ENCODE results near the gene RAD18. TPM values are rescaled to one million over a fixed set of nuclear protein-coding genes. Genes with fewer than 3 reads are reported as not detected.

RAD18 gene
- total RNA-seq, 1 experiment from 2014 or later: 46.6 TPM

DNA sequence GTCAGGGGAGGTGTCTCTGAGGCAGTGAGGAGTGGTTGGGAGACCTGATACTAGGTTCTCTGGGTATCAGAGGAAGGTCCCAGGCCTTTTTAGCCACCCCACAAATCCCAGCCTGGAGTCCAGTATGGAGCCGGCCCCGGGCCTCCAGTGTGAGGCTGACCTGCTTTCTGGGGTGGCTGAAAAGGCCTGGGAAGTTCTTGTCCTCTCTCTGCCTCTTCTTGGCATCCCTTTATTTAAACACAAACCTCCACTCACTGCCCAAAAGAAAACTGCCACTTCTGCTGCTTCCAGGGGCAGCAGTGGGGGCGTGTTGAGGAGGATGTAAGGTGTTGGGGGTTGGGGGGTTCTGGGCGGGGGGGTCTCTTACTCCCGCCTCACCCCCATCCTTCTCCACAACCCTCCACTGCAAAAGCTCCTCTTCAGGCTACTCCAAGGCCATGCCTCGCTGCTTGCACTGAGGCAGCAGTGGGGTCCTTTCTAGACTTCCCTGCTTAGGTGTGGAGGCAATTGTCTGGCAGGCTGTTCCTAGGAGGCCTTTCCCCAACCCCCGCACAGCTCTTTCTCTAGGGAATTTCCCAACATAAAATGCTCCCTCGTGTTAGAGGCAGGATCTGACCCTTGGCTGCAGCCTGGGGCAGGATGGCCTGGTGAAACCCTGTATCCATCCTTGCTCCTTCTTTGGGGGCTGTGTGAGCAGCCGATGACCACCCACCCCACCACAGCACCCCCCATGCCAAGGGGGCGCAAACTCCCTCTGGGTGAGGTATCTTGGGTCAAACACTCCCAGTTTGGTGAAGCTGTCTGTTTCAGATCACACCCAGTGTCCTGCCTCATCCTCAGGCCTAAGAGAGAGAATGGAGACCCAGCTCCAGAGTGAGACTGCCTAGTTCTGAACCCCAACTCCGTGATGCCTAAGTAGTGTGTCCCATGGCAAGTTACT, 12.1 kb upstream of the RAD18 start:
- H3K9me2 ChIP-seq (replicated peaks; ENCODE audit: low read length): no peaks in the 10 kb centered on the region
- ChIA-PET CTCF (interaction anchor here (0.6 kb wide), 1 partner anchor 329 kb away, joined by 4 read pairs; no protein-coding TSS in a partner anchor), POLR2A (ENCODE audit: unreplicated experiment) (no interaction called here)
- no peaks in the 10 kb centered on the region for H3K79me2 ChIP-seq (ENCODE audit: low read length)
- H3K9ac ChIP-seq (ENCODE audit: low read length): no peak overlapping the region
- TF ChIP-seq EZH2phosphoT487 (IDR thresholded peaks at IDR 0.05; ENCODE audit: borderline replicate concordance, low read length): no peak
- TF ChIP-seq, protein P1, sequence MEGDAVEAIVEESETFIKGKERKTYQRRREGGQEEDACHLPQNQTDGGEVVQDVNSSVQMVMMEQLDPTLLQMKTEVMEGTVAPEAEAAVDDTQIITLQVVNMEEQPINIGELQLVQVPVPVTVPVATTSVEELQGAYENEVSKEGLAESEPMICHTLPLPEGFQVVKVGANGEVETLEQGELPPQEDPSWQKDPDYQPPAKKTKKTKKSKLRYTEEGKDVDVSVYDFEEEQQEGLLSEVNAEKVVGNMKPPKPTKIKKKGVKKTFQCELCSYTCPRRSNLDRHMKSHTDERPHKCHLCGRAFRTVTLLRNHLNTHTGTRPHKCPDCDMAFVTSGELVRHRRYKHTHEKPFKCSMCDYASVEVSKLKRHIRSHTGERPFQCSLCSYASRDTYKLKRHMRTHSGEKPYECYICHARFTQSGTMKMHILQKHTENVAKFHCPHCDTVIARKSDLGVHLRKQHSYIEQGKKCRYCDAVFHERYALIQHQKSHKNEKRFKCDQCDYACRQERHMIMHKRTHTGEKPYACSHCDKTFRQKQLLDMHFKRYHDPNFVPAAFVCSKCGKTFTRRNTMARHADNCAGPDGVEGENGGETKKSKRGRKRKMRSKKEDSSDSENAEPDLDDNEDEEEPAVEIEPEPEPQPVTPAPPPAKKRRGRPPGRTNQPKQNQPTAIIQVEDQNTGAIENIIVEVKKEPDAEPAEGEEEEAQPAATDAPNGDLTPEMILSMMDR (conservative IDR thresholded peaks at IDR 0.05; ENCODE audit: low read depth, low read length): no peak
- TF ChIP-seq EZH2 (IDR thresholded peaks at IDR 0.05; ENCODE audit: low read length, unreplicated experiment): no peak
- H3K4me2 ChIP-seq (ENCODE audit: low read length): no peak overlapping the region
- no peaks in the 10 kb centered on the region for H3K36me3 ChIP-seq (ENCODE audit: low read depth, low read length)
- H3K4me3 ChIP-seq (ENCODE audit: low read length): no peak overlapping the region
- BruUV-seq (replicated peaks): no TSS peak
- intact Hi-C loops (cut with micrococcal nuclease): no loop called here
- H3K27me3 ChIP-seq (ENCODE audit: low read length): peaks cover 3% of the 10 kb centered on the region; the same call in 1 of the 2 replicates
- no peaks in the 10 kb centered on the region for H3F3A ChIP-seq (ENCODE audit: low read length, unreplicated experiment)
- DNase-seq: no peak
- H3K4me1 ChIP-seq (ENCODE audit: insufficient read depth, low read length): no peaks in the 10 kb centered on the region
- no peak overlapping the region for H2AFZ ChIP-seq (ENCODE audit: low read length)
- H3K9me3 ChIP-seq (ENCODE audit: low read length): no peaks in the 10 kb centered on the region
- no peak for ATAC-seq
- no peaks in the 10 kb centered on the region for H4K20me1 ChIP-seq (ENCODE audit: low read length)
- H3K27ac ChIP-seq (ENCODE audit: low read length): no peak overlapping the region

DNA sequence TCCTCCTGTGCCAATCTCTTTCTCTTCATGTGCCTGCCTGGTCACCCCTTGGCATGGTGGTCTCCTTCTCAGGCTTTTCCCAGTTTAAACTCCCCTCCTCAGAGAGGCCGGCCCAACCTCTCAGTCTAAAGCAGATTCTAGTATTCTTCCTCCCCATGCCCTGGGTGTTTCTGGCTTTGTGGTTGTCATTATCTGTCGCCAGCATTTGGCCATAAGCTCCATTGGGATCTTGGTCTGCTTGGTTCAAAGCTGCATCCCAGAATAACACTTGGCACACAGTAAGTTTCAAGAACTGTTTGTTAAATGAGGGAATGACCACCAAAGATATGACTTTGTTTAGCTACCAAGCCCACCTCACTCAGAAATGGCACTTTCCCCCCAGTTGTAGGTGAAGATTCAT, 11.2 kb upstream of the RAD18 start:
- H3K36me3 ChIP-seq (ENCODE audit: low read depth, low read length): no peaks in the 10 kb centered on the region
- H3K27me3 ChIP-seq (ENCODE audit: low read length): no peaks in the 10 kb centered on the region
- TF ChIP-seq EZH2phosphoT487 (IDR thresholded peaks at IDR 0.05; ENCODE audit: borderline replicate concordance, low read length) (no peak), EZH2 (IDR thresholded peaks at IDR 0.05; ENCODE audit: low read length, unreplicated experiment) (no peak)
- TF ChIP-seq, protein P1 (conservative IDR thresholded peaks at IDR 0.05; ENCODE audit: low read depth, low read length): no peak
- H4K20me1 ChIP-seq (ENCODE audit: low read length): no peaks in the 10 kb centered on the region
- no peaks in the 10 kb centered on the region for H3K9me3 ChIP-seq (ENCODE audit: low read length)
- no peak overlapping the region for H3K4me3 ChIP-seq (ENCODE audit: low read length)
- ChIA-PET POLR2A (ENCODE audit: unreplicated experiment) (no interaction called here), CTCF (interaction anchor here (0.6 kb wide), 1 partner anchor 330 kb away, joined by 4 read pairs; no protein-coding TSS in a partner anchor)
- no peaks in the 10 kb centered on the region for H3K4me1 ChIP-seq (ENCODE audit: insufficient read depth, low read length)
- no peak overlapping the region for H2AFZ ChIP-seq (ENCODE audit: low read length)
- H3K9ac ChIP-seq (ENCODE audit: low read length): no peak overlapping the region
- no peak overlapping the region for H3K27ac ChIP-seq (ENCODE audit: low read length)
- H3K9me2 ChIP-seq (replicated peaks; ENCODE audit: low read length): no peaks in the 10 kb centered on the region
- BruUV-seq (replicated peaks): no TSS peak
- ATAC-seq: no peak
- DNase-seq: no peak
- H3F3A ChIP-seq (ENCODE audit: low read length, unreplicated experiment): no peaks in the 10 kb centered on the region
- H3K4me2 ChIP-seq (ENCODE audit: low read length): no peak overlapping the region
- H3K79me2 ChIP-seq (ENCODE audit: low read length): no peaks in the 10 kb centered on the region
- intact Hi-C loops (cut with micrococcal nuclease): no loop called here

- intact Hi-C loops (cut with micrococcal nuclease): no loop called here
These were observed 9.4 kb upstream of the RAD18 start for GRCh38 chr3:8972639-8973038.

More at GRCh38 chr3:8972639-8973038, 9.4 kb upstream of the RAD18 start:
- Histone ChIP-seq H3K9ac (ENCODE audit: low read length) (no peak overlapping the region), H2AFZ (ENCODE audit: low read length) (no peak overlapping the region), H3F3A (ENCODE audit: low read length, unreplicated experiment) (no peaks in the 10 kb centered on the region), H3K9me2 (replicated peaks; ENCODE audit: low read length) (no peaks in the 10 kb centered on the region), H3K4me3 (ENCODE audit: low read length) (no peak overlapping the region), H3K4me2 (ENCODE audit: low read length) (no peak overlapping the region), H3K36me3 (ENCODE audit: low read depth, low read length) (no peaks in the 10 kb centered on the region), H3K79me2 (ENCODE audit: low read length) (no peaks in the 10 kb centered on the region), H3K27me3 (ENCODE audit: low read length) (no peaks in the 10 kb centered on the region), H3K27ac (ENCODE audit: low read length) (no peak overlapping the region), H3K9me3 (ENCODE audit: low read length) (no peaks in the 10 kb centered on the region), H4K20me1 (ENCODE audit: low read length) (no peaks in the 10 kb centered on the region), H3K4me1 (ENCODE audit: insufficient read depth, low read length) (no peaks in the 10 kb centered on the region)
- TF ChIP-seq EZH2phosphoT487 (IDR thresholded peaks at IDR 0.05; ENCODE audit: borderline replicate concordance, low read length) (no peak), EZH2 (IDR thresholded peaks at IDR 0.05; ENCODE audit: low read length, unreplicated experiment) (no peak)
- TF ChIP-seq, protein P1 (conservative IDR thresholded peaks at IDR 0.05; ENCODE audit: low read depth, low read length): no peak
- ChIA-PET CTCF (interaction anchor here (2.1 kb wide), 1 partner anchor 329 kb away, joined by 13 read pairs; no protein-coding TSS in a partner anchor), POLR2A (ENCODE audit: unreplicated experiment) (no interaction called here)
- ATAC-seq: peak; percentile 14; the same call in 1 of the 2 replicates
- DNase-seq: peak; percentile 66
- BruUV-seq (replicated peaks): no TSS peak

All from PC-3 (cell line).